GM15510 (cell line): ENCODE results near the gene MRC1.

Experiments used
- POLR2A ChIP-seq: IDR thresholded peaks from 3 replicates; pipeline ENCODE4 v1.6.1; 2011; ENCODE audit warnings: borderline replicate concordance; ENCODE audit not compliant: insufficient read length; ENCODE audit errors: extremely low read depth

The MRC1 gene

GRCh38 chr10:17808971-17809841, at the start of gene MRC1:
MRC1 (plus strand) TSS chr10:17809348; CDS start chr10:17809466, 118 bp downstream.
- TF ChIP-seq POLR2A = no peak

GRCh38 chr10:17764142-17764541, 45.0 kb upstream of the MRC1 start:
- TF ChIP-seq POLR2A = no peak

GRCh38 chr10:17765602-17766001, 43.5 kb upstream of the MRC1 start:
- no peak for TF ChIP-seq POLR2A

GRCh38 chr10:17766731-17767130, 42.4 kb upstream of the MRC1 start:
- no peak for TF ChIP-seq POLR2A

GRCh38 chr10:17768496-17768895, 40.7 kb upstream of the MRC1 start:
- no peak for TF ChIP-seq POLR2A

- TF ChIP-seq POLR2A = no peak
Measured at GRCh38 chr10:17768957-17769356, 40.2 kb upstream of the MRC1 start.

GRCh38 chr10:17771017-17771416, 38.1 kb upstream of the MRC1 start:
- TF ChIP-seq POLR2A = no peak

GRCh38 chr10:17779784-17780183, 29.4 kb upstream of the MRC1 start:
- no peak for TF ChIP-seq POLR2A

- no peak for TF ChIP-seq POLR2A
Measured at GRCh38 chr10:17780727-17781126, 28.4 kb upstream of the MRC1 start.

GRCh38 chr10:17781856-17782255, 27.3 kb upstream of the MRC1 start:
- TF ChIP-seq POLR2A = no peak

GRCh38 chr10:17782921-17783665, 26.1 kb upstream of the MRC1 start:
- no peak for TF ChIP-seq POLR2A

- no peak for TF ChIP-seq POLR2A
Measured at GRCh38 chr10:17783751-17784150, 25.4 kb upstream of the MRC1 start.

- TF ChIP-seq POLR2A = no peak
Measured at GRCh38 chr10:17784688-17785087, 24.5 kb upstream of the MRC1 start.

- TF ChIP-seq POLR2A = no peak
Measured at GRCh38 chr10:17785276-17785930, 23.7 kb upstream of the MRC1 start.
